Kidney capillary endothelial cell (primary cell): ENCODE results near the gene PSMD8.
"Not testable (repeated sequence)": the region's sequence is repeated elsewhere in the genome, so short reads cannot be mapped to it uniquely, and the experiment has no call there.

Source experiments
- DNase-seq: peaks from one replicate; pipeline ENCODE4 v3.0.0-alpha.2; 2018; ENCODE audit warnings: low spot score

The PSMD8 gene

GRCh38 chr19:38374332-38375097 is at the start of gene PSMD8:
TSS of gene PSMD8 (plus strand) at chr19:38374571. CDS start at chr19:38374602, 31 bp downstream.
- peak; percentile 99 for DNase-seq

DNA sequence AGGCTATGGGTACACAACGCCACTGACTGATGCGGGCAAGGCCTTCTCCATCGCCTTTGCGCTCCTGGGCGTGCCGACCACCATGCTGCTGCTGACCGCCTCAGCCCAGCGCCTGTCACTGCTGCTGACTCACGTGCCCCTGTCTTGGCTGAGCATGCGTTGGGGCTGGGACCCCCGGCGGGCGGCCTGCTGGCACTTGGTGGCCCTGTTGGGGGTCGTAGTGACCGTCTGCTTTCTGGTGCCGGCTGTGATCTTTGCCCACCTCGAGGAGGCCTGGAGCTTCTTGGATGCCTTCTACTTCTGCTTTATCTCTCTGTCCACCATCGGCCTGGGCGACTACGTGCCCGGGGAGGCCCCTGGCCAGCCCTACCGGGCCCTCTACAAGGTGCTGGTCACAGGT is 47.8 kb upstream of the PSMD8 start:
- no peak for DNase-seq

DNA sequence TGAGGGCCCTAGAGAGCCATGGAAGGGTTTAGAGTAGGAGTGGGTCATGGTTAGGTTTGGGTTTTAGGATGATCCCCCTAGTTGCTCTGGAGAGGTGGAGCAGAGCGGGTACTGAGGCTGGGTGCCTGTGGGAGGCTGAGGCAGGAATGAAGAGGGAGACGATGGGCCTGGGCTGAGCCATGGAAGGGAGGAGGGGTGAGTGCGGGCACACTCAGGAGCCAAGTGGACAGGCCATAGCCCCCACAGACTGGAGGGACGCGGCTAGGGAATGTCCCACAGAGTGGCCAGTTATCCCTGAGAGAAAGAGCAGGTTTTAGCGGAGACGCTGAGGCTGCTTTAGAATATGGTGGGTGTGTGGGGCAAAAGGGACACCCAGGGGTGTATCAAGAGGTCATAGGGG is 44.7 kb upstream of the PSMD8 start:
- DNase-seq = no peak

DNA sequence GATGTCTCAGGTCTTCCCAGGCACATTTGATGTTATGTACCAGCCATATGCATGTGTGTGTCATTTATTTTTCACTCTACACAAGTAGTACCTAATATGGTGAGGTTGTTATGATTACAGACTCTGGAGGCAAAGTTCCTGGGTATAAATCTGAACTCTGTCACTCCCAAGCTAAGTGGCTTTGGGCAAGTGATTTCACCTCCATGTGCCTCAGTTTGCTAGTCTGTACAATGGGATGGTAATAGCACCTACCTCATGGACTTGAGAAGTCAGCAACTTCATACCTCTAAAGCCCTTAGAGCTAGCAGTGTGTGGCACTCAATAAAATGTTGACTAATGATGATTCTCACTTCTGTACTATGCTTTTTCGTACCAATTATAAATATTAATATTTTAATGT is 42.6 kb upstream of the PSMD8 start:
- no peak for DNase-seq

DNA sequence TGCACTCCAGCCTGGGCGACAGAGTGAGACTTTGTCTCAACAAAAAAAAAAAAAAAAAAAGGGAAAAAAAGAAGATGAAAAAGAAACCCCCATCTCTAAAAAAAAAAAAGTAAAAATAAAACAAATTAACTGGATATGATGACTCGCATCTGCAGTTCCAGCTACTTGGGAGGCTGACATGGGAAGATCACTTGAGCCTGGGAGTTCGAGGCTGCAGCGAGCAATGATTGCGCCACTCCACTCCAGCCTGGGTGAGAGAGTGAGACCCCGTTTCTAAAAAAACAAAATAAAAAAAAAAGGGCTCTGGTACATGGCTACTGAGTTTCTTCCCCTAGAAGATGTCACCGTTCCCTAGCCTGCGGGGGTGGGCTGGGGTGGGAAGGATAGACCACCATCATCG is 41.1 kb upstream of the PSMD8 start:
- no peak for DNase-seq

GRCh38 chr19:38335949-38336637 is 38.3 kb upstream of the PSMD8 start:
- DNase-seq = peak; percentile 89

GRCh38 chr19:38336638-38337359 is 37.6 kb upstream of the PSMD8 start:
- DNase-seq = peak; percentile 83

- DNase-seq = no peak
Measured at GRCh38 chr19:38337360-38337653, 37.1 kb upstream of the PSMD8 start.

GRCh38 chr19:38339011-38339410 is 35.4 kb upstream of the PSMD8 start:
- DNase-seq = not testable (repeated sequence)

GRCh38 chr19:38340927-38341326 is 33.4 kb upstream of the PSMD8 start:
- DNase-seq = no peak

DNA sequence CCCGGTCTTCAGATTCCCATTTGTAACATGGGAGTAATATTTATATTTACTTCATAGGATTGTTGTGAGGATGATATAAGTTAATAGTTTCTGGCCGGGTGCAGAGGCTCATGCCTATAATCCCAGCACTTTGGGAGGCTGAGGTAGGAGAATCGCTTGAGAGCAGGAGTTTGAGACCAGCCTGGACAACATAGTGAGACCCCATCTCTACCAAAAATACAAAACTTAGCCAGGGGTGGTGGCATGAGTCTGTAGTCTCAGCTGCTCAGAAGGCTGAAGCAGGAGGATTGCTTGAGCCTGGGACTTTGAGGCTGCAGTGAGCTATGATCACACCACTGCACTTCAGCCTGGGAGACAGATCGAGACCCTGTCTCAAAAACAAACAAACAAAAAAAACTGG is 27.5 kb upstream of the PSMD8 start:
- DNase-seq = no peak

- DNase-seq = no peak
Measured at GRCh38 chr19:38350883-38351282, 23.5 kb upstream of the PSMD8 start.

- no peak for DNase-seq
Measured at GRCh38 chr19:38351865-38352395, 22.4 kb upstream of the PSMD8 start.

GRCh38 chr19:38352611-38353010 is 21.8 kb upstream of the PSMD8 start:
- DNase-seq = no peak

GRCh38 chr19:38355728-38356725 is 18.3 kb upstream of the PSMD8 start:
- DNase-seq = no peak

DNA sequence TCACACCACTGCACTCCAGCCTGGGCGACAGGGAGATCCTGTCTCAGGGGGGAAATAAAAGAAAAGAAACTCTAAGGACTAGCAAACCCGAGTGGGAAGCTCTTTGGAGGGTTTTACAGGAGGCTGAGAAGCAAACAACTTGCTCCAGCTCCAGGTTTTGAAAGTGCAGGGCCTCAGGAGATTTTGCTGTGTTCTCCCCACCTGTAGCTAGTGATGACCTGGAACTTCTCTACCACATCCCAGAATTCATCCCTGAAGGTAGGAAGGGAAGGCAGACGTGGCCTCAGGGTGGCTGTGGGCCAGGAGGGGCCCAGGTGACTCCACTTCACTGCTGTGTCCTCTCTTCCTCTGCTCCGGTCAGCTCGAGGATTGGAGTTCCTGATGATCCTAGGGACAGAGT is 16.3 kb upstream of the PSMD8 start:
- DNase-seq = no peak

DNA sequence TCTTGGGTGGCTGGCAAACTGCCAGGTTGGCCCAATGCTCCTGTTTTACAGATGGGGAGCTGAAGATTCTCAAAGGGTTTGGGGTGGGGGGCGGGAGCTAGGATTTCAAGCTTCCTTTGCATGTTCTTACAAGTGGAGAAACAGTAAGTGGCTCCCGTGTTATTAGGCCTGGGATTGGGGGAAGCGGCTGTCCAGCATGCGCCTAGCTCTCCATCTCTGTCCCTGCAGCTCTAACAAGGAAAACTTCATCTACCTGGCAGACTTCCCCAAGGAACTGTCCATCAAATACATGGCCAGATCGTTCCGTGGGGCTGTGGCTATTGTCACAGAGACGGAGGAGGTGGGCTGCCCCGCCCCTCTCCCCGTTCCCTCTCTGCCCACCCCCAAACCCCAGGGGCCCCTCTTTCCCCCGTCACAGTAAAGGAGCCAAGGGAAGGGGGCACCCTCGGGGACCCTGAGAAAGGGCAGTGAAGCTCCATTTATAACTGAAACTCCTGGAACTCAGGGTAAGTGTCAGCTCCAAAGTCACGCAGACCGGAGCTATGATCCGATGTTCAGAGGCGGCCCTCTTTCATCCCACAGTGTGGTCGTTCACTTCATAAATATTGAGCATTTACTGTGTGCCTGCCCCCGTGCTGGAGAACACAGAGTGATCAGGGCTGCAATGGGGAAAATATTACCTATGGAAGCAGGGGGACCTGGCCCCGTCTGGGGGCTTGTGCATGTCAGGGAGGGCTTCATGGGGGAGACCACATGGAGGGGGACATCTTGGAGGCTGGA is 14.9 kb upstream of the PSMD8 start:
- no peak for DNase-seq

- no peak for DNase-seq
Measured at GRCh38 chr19:38360351-38360750, 14.0 kb upstream of the PSMD8 start.

DNA sequence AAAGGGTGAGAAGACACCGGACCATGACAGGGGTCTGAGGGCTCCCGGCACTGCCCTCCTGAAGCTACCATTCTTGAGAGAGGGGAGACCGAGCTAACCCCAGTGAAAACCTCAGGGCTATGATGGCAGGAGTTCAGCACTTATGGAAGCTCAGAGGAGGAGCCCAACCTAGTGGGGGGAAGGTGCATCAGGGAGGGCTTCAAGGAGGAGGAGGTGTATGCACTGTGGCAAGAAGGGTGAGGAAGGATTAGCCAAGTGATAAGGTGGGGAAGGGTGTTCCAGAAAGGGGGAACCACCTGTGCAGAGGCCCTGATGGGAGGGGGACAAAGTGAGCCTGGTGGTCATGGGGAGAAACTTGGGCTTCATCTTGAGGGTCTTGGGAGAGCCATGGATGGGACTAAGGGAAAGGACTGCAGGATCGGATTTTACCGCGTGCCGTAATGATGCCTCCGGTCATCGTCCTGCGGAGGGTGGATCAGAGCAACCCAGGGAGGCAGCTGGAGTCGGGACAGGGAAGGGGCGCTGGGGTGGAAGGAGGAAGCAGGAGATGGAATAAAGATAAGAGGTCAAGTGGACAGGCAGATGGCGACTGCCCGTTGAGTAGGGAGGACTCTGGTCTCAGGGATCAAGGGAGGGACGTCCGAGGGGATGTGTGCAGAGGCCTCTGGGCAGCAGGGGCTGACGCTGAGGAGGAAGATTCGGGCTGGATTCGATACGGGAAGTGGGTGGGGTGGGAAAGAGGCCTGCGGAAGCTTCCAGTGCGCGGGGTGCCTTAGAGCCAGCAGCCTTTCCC is 13.3 kb upstream of the PSMD8 start:
- DNase-seq = peak; percentile 7

- peak; percentile 55 for DNase-seq
Measured at GRCh38 chr19:38361633-38362075, 12.7 kb upstream of the PSMD8 start.
